A549 (cell line): ENCODE results near the gene ABLIM1.

Experiments used
- BHLHE40 ChIP-seq: IDR thresholded peaks from 2 replicates; pipeline ENCODE4 v1.6.1; 2012; ENCODE audit warnings: low read depth, low read length, inconsistent platforms
- CBX8 ChIP-seq: fragments of 200-600 bp; sonication (generic); IDR thresholded peaks from 2 replicates; pipeline ENCODE4 v1.6.1; 2016
- EHF ChIP-seq: fragments of 250-450 bp; sonication (Bioruptor Pico); IDR thresholded peaks from 2 replicates; pipeline ENCODE4 v1.5.0; 2020; ENCODE audit warnings: mild to moderate bottlenecking
- EP300 ChIP-seq, 2 experiments: fragments of >200 bp; sonication (Bioruptor Twin); formaldehyde crosslinking; IDR thresholded peaks; 2 replicates in 1 of 2; 3 replicates in 1 of 2; pipeline ENCODE4 v1.6.1; 2016 to 2017
- KDM1A ChIP-seq: fragments of 200-600 bp; sonication (generic); IDR thresholded peaks from 2 replicates; pipeline ENCODE4 v1.6.1; 2016; ENCODE audit warnings: low read depth, mild to moderate bottlenecking
- PHF8 ChIP-seq: fragments of 200-600 bp; sonication (generic); IDR thresholded peaks from 2 replicates; pipeline ENCODE4 v1.6.1; 2016; ENCODE audit warnings: low read depth, mild to moderate bottlenecking, antibody characterized with exemption, moderate library complexity, borderline replicate concordance
- POLR2A ChIP-seq: IDR thresholded peaks from 2 replicates; pipeline ENCODE4 v1.6.1; 2012; ENCODE audit warnings: mild to moderate bottlenecking, low read length
- RAD21 ChIP-seq, 2 experiments: fragments of >200 bp in 1 of 2; sonication (Bioruptor Twin) in 1 of 2; formaldehyde crosslinking in 1 of 2; IDR thresholded peaks in 1 of 2; conservative IDR thresholded peaks in 1 of 2; 2 replicates in 1 of 2; 3 replicates in 1 of 2; pipeline ENCODE4 v1.6.1; 2012 to 2018; ENCODE audit warnings: inconsistent platforms in 1 of 2
- RFX5 ChIP-seq: fragments of 450-650 bp; IDR thresholded peaks from 2 replicates; pipeline ENCODE4 v1.7.1; 2014; ENCODE audit warnings: antibody characterized with exemption, mild to moderate bottlenecking, moderate library complexity
- SREBF2 ChIP-seq: fragments of 450-650 bp; IDR thresholded peaks from 2 replicates; pipeline ENCODE4 v1.6.1; 2014; ENCODE audit warnings: mild to moderate bottlenecking, moderate library complexity
- TFCP2L1 ChIP-seq: fragments of 250-450 bp; sonication (Bioruptor Pico); IDR thresholded peaks from 2 replicates; pipeline ENCODE4 v1.5.0; 2021; ENCODE audit warnings: mild to moderate bottlenecking
- TP53 ChIP-seq: fragments of 250-450 bp; sonication (Bioruptor Pico); IDR thresholded peaks from 2 replicates; pipeline ENCODE4 v1.5.0; 2021; ENCODE audit warnings: mild to moderate bottlenecking, moderate library complexity
- TF ChIP-seq, protein P1 (sequence below): fragments of >200 bp; sonication (Bioruptor Twin); formaldehyde crosslinking; IDR thresholded peaks from 3 replicates; pipeline ENCODE4 v1.5.1; 2016

DNA sequence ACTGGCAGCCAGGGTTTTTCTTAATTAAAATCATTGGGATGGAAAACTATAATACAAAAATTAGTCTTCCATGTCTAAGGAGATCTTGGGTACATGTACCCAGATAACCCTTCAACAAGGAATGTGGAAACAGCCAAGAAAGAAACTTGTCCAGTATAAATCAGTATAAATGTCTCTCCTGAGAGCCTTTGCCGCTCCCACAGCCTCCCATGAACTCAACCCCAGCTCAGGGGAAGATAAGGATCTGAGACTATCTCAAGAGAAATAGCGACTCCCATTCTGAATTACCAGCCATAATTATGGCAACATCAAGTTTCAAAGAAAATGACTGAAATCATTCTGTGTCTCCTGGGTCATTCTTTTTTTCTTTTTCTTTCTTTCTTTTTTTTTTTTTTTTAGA lies 221.1 kb downstream of the ABLIM1 start:
- TF ChIP-seq SREBF2 = no peak
- TF ChIP-seq, protein P1, sequence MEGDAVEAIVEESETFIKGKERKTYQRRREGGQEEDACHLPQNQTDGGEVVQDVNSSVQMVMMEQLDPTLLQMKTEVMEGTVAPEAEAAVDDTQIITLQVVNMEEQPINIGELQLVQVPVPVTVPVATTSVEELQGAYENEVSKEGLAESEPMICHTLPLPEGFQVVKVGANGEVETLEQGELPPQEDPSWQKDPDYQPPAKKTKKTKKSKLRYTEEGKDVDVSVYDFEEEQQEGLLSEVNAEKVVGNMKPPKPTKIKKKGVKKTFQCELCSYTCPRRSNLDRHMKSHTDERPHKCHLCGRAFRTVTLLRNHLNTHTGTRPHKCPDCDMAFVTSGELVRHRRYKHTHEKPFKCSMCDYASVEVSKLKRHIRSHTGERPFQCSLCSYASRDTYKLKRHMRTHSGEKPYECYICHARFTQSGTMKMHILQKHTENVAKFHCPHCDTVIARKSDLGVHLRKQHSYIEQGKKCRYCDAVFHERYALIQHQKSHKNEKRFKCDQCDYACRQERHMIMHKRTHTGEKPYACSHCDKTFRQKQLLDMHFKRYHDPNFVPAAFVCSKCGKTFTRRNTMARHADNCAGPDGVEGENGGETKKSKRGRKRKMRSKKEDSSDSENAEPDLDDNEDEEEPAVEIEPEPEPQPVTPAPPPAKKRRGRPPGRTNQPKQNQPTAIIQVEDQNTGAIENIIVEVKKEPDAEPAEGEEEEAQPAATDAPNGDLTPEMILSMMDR = no peak
- TF ChIP-seq KDM1A = no peak
- no peak for TF ChIP-seq POLR2A
- TF ChIP-seq TP53 (CRISPR knock-in tag) = no peak
- no peak for TF ChIP-seq EHF (CRISPR knock-in tag)
- TF ChIP-seq RAD21 (conservative IDR thresholded peaks at IDR 0.05 in 1 of 2, IDR thresholded peaks at IDR 0.05 in 1 of 2) = no peak
- no peak for TF ChIP-seq EP300 (IDR thresholded peaks at IDR 0.05)
- no peak for TF ChIP-seq CBX8
- no peak for TF ChIP-seq RFX5
- TF ChIP-seq BHLHE40 = no peak
- TF ChIP-seq PHF8 = no peak
- TF ChIP-seq TFCP2L1 (CRISPR knock-in tag) = no peak
